Aorta (tissue), 5 donors: Measurements from ENCODE around the gene HM13. TPM values are rescaled to one million over a fixed set of nuclear protein-coding genes. Genes with fewer than 3 reads are reported as not detected.

Experiments
- ATAC-seq: fragments of 200-7000 bp; cut with Tn5 transposase; one replicate; pipeline ENCODE4 v1.9.1; 2022; ENCODE audit warnings: moderate library complexity; ENCODE audit not compliant: low FRiP score
- DNase-seq, 2 donors: peaks; one replicate each; pipeline ENCODE4 v3.0.0-alpha.2; 2020
- H3K27ac ChIP-seq, 2 donors: one replicate each; pipeline ENCODE4 v1.5.1; 2013; ENCODE audit warnings: low read length in 2 of 2, mild to moderate bottlenecking in 2 of 2, moderate library complexity in 2 of 2, control low read depth in 1 of 2, inconsistent platforms in 1 of 2, low read depth in 1 of 2
- H3K27me3 ChIP-seq, 2 donors: one replicate each; pipeline ENCODE4 v1.6.1; 2013; ENCODE audit warnings: control low read depth in 1 of 2, low read length in 1 of 2, mild to moderate bottlenecking in 1 of 2, moderate library complexity in 1 of 2; ENCODE audit not compliant: insufficient read depth in 2 of 2, control insufficient read depth in 1 of 2
- H3K36me3 ChIP-seq, 2 donors: one replicate each; pipeline ENCODE4 v1.6.1; 2013; ENCODE audit warnings: control low read depth in 1 of 2, low read length in 1 of 2, mild to moderate bottlenecking in 1 of 2; ENCODE audit not compliant: insufficient read depth in 2 of 2, control insufficient read depth in 1 of 2
- H3K4me1 ChIP-seq, 2 donors: one replicate each; pipeline ENCODE4 v1.6.1; 2013; ENCODE audit warnings: low read length in 2 of 2, control low read depth in 1 of 2, mild to moderate bottlenecking in 1 of 2, moderate library complexity in 1 of 2; ENCODE audit not compliant: insufficient read depth in 2 of 2, control insufficient read depth in 1 of 2
- H3K4me3 ChIP-seq, 2 donors: one replicate each; pipeline ENCODE4 v1.5.1; 2013; ENCODE audit warnings: low read length in 2 of 2, control low read depth in 1 of 2, mild to moderate bottlenecking in 1 of 2
- H3K9me3 ChIP-seq: one replicate; pipeline ENCODE4 v1.6.1; 2013; ENCODE audit warnings: mild to moderate bottlenecking, low read length; ENCODE audit not compliant: control insufficient read depth
- WGBS, 2 donors: extraction: QIAGEN DNeasy Blood & Tissue Kit; methylation state at CpG; one replicate each; pipeline ENCODE4 v1.1.7; 2013; 5-methylcytosine and 5-hydroxymethylcytosine counted together
- intact Hi-C, 2 donors: fragments of 100-400 bp; cut with DNase I; formaldehyde crosslinking; loops; one replicate each; pipeline versions ENCODE4 v1.14.2 to v1.15.0; 2022
- polyA plus RNA-seq, 2 donors: library from polyadenylated mRNA; stranded (reverse); fragments of 200-250 nt; gene quantifications; one replicate each; pipeline ENCODE4 v1.2.3, GENCODE V29; 2013
- total RNA-seq, 2 donors: library from RNA; stranded (reverse); fragmentation: NEBNext Ultra II Directional; extraction: Animal tissue kit (Norgen Biotek cat#: 25700); gene quantifications; one replicate each; pipeline ENCODE4 v1.2.1, GENCODE V29; 2021
- donor health status: healthy with polysubstance abuse.
- donor health status: Bipolar disorder and iron deficiency.
- donor health status: DM: no; HTN: no; CAD: no.
- donor health status: DM: no; HTN: no; CAD: no.
- donor health status: DM: yes; HTN: yes; CAD: no.

Gene HM13
- total and polyA plus RNA-seq, 4 donors, result 41.8 to 139 (median 122) TPM

- ATAC-seq (no peak), DNase-seq (no peak)
- H3K4me1 ChIP-seq, result no peaks in the 10 kb centered on the region
- H3K27ac ChIP-seq, result no peak overlapping the region
- H3K36me3 ChIP-seq, result no peaks in the 10 kb centered on the region
- intact Hi-C loops, result no loop called here
- H3K9me3 ChIP-seq, result no peaks in the 10 kb centered on the region
- H3K27me3 ChIP-seq, result no peaks in the 10 kb centered on the region
- no peak overlapping the region for H3K4me3 ChIP-seq
- WGBS, 2 donors, result 80 to 83% methylated on average over 17 of the region's 17 CpGs
These were observed 88.7 kb downstream of the HM13 start for GRCh38 chr20:31602779-31603441.

- Histone ChIP-seq H3K4me1 (no peaks in the 10 kb centered on the region), H3K27ac (peak overlapping the region; percentile 34 to 91), H3K27me3 (no peaks in the 10 kb centered on the region), H3K36me3 (no peaks in the 10 kb centered on the region), H3K9me3 (no peaks in the 10 kb centered on the region), H3K4me3 (peak overlapping the region; percentile 34 to 56)
- WGBS, 2 donors, result 11% methylated on average over 41 to 43 of the region's 43 CpGs
- intact Hi-C loops, result loop anchor here in 1 of 2 donors (2.0 kb wide), 1 partner anchor 31 kb away; no protein-coding TSS in a partner anchor
- DNase-seq, result peak; percentile 97 to 99
- peak; percentile 92 for ATAC-seq
These were observed 89.8 kb downstream of the HM13 start for GRCh38 chr20:31603822-31604566.

- ATAC-seq (no peak), DNase-seq (no peak)
- Histone ChIP-seq H3K4me1 (no peaks in the 10 kb centered on the region), H3K9me3 (no peaks in the 10 kb centered on the region), H3K27ac (peak overlapping the region; percentile 34 to 91), H3K4me3 (peak overlapping the region; percentile 34 to 56), H3K36me3 (no peaks in the 10 kb centered on the region), H3K27me3 (no peaks in the 10 kb centered on the region)
- intact Hi-C loops, result loop anchor here in 1 of 2 donors (2.0 kb wide), 1 partner anchor 32 kb away; no protein-coding TSS in a partner anchor
- WGBS, 2 donors, result 0 to 1% methylated on average over 14 of the region's 14 CpGs
These were observed 90.4 kb downstream of the HM13 start for GRCh38 chr20:31604567-31605030.

- H3K4me1 ChIP-seq, result no peaks in the 10 kb centered on the region
These were observed 91.0 kb downstream of the HM13 start, which contains the start of gene ID1 for GRCh38 chr20:31605031-31605901. Gene ID1, plus strand, starts transcription at chr20:31605289. Its CDS starts 99 bp downstream, at chr20:31605388.

GRCh38 chr20:31605902-31606803 lies 91.9 kb downstream of the HM13 start:
- DNase-seq (peak in 1 of 2 donors; percentile 79), ATAC-seq (no peak)
- 1 to 2% methylated on average over 39 of the region's 39 CpGs for WGBS, 2 donors
- no peaks in the 10 kb centered on the region for H3K4me1 ChIP-seq
- intact Hi-C loops, result loop anchor here in 1 of 2 donors (2.0 kb wide), 1 partner anchor 33 kb away; no protein-coding TSS in a partner anchor
- peak overlapping the region; percentile 24 to 74 for H3K27ac ChIP-seq
- no peaks in the 10 kb centered on the region for H3K27me3 ChIP-seq
- H3K4me3 ChIP-seq, result peak overlapping the region; percentile 42 to 67
- H3K9me3 ChIP-seq, result no peaks in the 10 kb centered on the region
- no peaks in the 10 kb centered on the region for H3K36me3 ChIP-seq

More at GRCh38 chr20:31605031-31605901, 91.0 kb downstream of the HM13 start, which contains the start of gene ID1:
- Histone ChIP-seq H3K27me3 (no peaks in the 10 kb centered on the region), H3K27ac (peak within 1 kb of the TSS; percentile 34 to 91), H3K4me3 (peak within 1 kb of the TSS; percentile 56 to 67), H3K9me3 (no peaks in the 10 kb centered on the region), H3K36me3 (no peaks in the 10 kb centered on the region)
- DNase-seq (peak; percentile 97 to 98), ATAC-seq (peak; percentile 94)
- intact Hi-C loops, result loop anchor here in 1 of 2 donors (2.0 kb wide), 1 partner anchor 32 kb away; no protein-coding TSS in a partner anchor
- 0% methylated on average over 74 of the region's 74 CpGs for WGBS, 2 donors

- 27 to 39% methylated on average over 8 of the region's 8 CpGs for WGBS, 2 donors
- H3K4me1 ChIP-seq, result no peaks in the 10 kb centered on the region
- DNase-seq (no peak), ATAC-seq (no peak)
- peak overlapping the region; percentile 42 to 67 for H3K4me3 ChIP-seq
- H3K9me3 ChIP-seq, result no peaks in the 10 kb centered on the region
- intact Hi-C loops, result no loop called here
- H3K27me3 ChIP-seq, result no peaks in the 10 kb centered on the region
- no peaks in the 10 kb centered on the region for H3K36me3 ChIP-seq
- peak overlapping the region; percentile 9 to 24 for H3K27ac ChIP-seq
These were observed 92.8 kb downstream of the HM13 start for GRCh38 chr20:31606804-31607639.

GRCh38 chr20:31607640-31608250 lies 93.5 kb downstream of the HM13 start:
- intact Hi-C loops, result no loop called here
- WGBS, 2 donors, result 41 to 53% methylated on average over 9 of the region's 9 CpGs
- peak overlapping the region in 1 of 2 donors; percentile 67 for H3K4me3 ChIP-seq
- H3K4me1 ChIP-seq, result no peaks in the 10 kb centered on the region
- peak overlapping the region in 1 of 2 donors; percentile 9 for H3K27ac ChIP-seq
- no peaks in the 10 kb centered on the region for H3K36me3 ChIP-seq
- H3K27me3 ChIP-seq, result no peaks in the 10 kb centered on the region
- ATAC-seq (no peak), DNase-seq (no peak)
- no peaks in the 10 kb centered on the region for H3K9me3 ChIP-seq
